Smooth muscle cell (in vitro differentiated cells): Measurements from ENCODE around the gene WFDC1. TPM values are rescaled to one million over a fixed set of nuclear protein-coding genes. Genes with fewer than 3 reads are reported as not detected.

Experiments used
- DNase-seq: peaks from one replicate; lab custom pipeline; 2025; ENCODE audit not compliant: unreplicated experiment; lab: John Stamatoyannopoulos, UW
- H2AFZ ChIP-seq: fragments of 200-600 bp; sonication (generic); 2 replicates; pipeline ENCODE4 v1.6.0; 2016; ENCODE audit warnings: antibody characterized with exemption, low read depth, mild to moderate bottlenecking
- H3F3A ChIP-seq: fragments of 200-600 bp; sonication (generic); 2 replicates; pipeline ENCODE4 v1.6.0; 2017; ENCODE audit warnings: antibody characterized with exemption, low read depth
- H3K27ac ChIP-seq: fragments of 200-600 bp; sonication (generic); 2 replicates; pipeline ENCODE4 v1.5.1; 2016; ENCODE audit warnings: low read depth, mild to moderate bottlenecking
- H3K27me3 ChIP-seq: fragments of 200-600 bp; sonication (generic); 2 replicates; pipeline ENCODE4 v1.6.1; 2016; ENCODE audit warnings: low read depth, mild to moderate bottlenecking
- H3K36me3 ChIP-seq: fragments of 200-600 bp; sonication (generic); 2 replicates; pipeline ENCODE4 v1.5.1; 2016; ENCODE audit warnings: low read depth
- H3K4me1 ChIP-seq: fragments of 200-600 bp; sonication (generic); 2 replicates; pipeline ENCODE4 v1.5.1; 2016; ENCODE audit warnings: low read depth
- H3K4me2 ChIP-seq: fragments of 200-600 bp; sonication (generic); 2 replicates; pipeline ENCODE4 v1.6.0; 2016; ENCODE audit warnings: mild to moderate bottlenecking
- H3K4me3 ChIP-seq: fragments of 200-600 bp; sonication (generic); 2 replicates; pipeline ENCODE4 v1.5.1; 2016; ENCODE audit warnings: mild to moderate bottlenecking
- H3K79me2 ChIP-seq: fragments of 200-600 bp; sonication (generic); 2 replicates; pipeline ENCODE4 v1.6.0; 2016; ENCODE audit warnings: low read depth, mild to moderate bottlenecking
- H3K9ac ChIP-seq: fragments of 200-600 bp; sonication (generic); 2 replicates; pipeline ENCODE4 v1.6.0; 2016; ENCODE audit warnings: low read depth
- H3K9me3 ChIP-seq: fragments of 200-600 bp; sonication (generic); replicated peaks from 2 replicates; pipeline ENCODE4 v1.5.1; 2016; ENCODE audit warnings: low read depth
- H4K20me1 ChIP-seq: fragments of 200-600 bp; sonication (generic); 2 replicates; pipeline ENCODE4 v1.6.0; 2016; ENCODE audit warnings: low read depth
- CTCF ChIP-seq: fragments of 200-600 bp; sonication (generic); IDR thresholded peaks from 2 replicates; pipeline ENCODE4 v1.5.1; 2017; ENCODE audit warnings: borderline replicate concordance, mild to moderate bottlenecking, antibody characterized with exemption; ENCODE audit not compliant: insufficient read depth, poor library complexity, severe bottlenecking
- WGBS: methylation state at CpG from one replicate; pipeline ENCODE4 v1.1.7; 2016; ENCODE audit warnings: low lambda C conversion rate; 5-methylcytosine and 5-hydroxymethylcytosine counted together
- polyA plus RNA-seq: library from polyadenylated mRNA; unstranded; fragments of >200 nt; fragmentation: Nextera tagmentation; extraction: Ambion mirVana; gene quantifications from 2 replicates; pipeline ENCODE4 v1.2.1, GENCODE V29; 2016
- total RNA-seq: library from RNA; depleted of rRNA; stranded (reverse); fragments of >200 nt; gene quantifications from 2 replicates; pipeline ENCODE4 v1.2.3, GENCODE V29; 2014

The WFDC1 gene
- total and polyA plus RNA-seq, 2 experiments from 2014 or later: 176 to 362 TPM

GRCh38 chr16:84350685-84351400 is 56.2 kb downstream of the WFDC1 start:
- H3K27me3 ChIP-seq: peaks cover 13% of the 10 kb centered on the region
- H3K9ac ChIP-seq: no peak overlapping the region
- H3K27ac ChIP-seq: no peak overlapping the region
- H3K9me3 ChIP-seq: no peaks in the 10 kb centered on the region
- no peaks in the 10 kb centered on the region for H4K20me1 ChIP-seq
- TF ChIP-seq CTCF: no peak
- H3K36me3 ChIP-seq: no peaks in the 10 kb centered on the region
- no peak overlapping the region for H3K4me2 ChIP-seq
- 83% methylated on average over 16 of the region's 16 CpGs for WGBS
- no peak overlapping the region for H3K4me3 ChIP-seq
- DNase-seq: no peak
- H3K4me1 ChIP-seq: no peaks in the 10 kb centered on the region
- no peaks in the 10 kb centered on the region for H3K79me2 ChIP-seq
- H2AFZ ChIP-seq: no peak overlapping the region
- no peaks in the 10 kb centered on the region for H3F3A ChIP-seq

- Histone ChIP-seq H3K4me3 (no peak overlapping the region), H3K4me1 (no peaks in the 10 kb centered on the region), H4K20me1 (no peaks in the 10 kb centered on the region), H3K9ac (no peak overlapping the region), H3F3A (no peaks in the 10 kb centered on the region), H3K36me3 (no peaks in the 10 kb centered on the region), H3K79me2 (no peaks in the 10 kb centered on the region), H3K27ac (no peak overlapping the region), H3K9me3 (no peaks in the 10 kb centered on the region), H2AFZ (no peak overlapping the region), H3K27me3 (peaks cover 5% of the 10 kb centered on the region), H3K4me2 (no peak overlapping the region)
- 96% methylated on average over 8 of the region's 8 CpGs for WGBS
- no peak for DNase-seq
- no peak for TF ChIP-seq CTCF
These were observed 57.0 kb downstream of the WFDC1 start for GRCh38 chr16:84351630-84352029.

GRCh38 chr16:84354306-84354705 is 59.6 kb downstream of the WFDC1 start:
- no peaks in the 10 kb centered on the region for H4K20me1 ChIP-seq
- no peaks in the 10 kb centered on the region for H3K79me2 ChIP-seq
- H3K9me3 ChIP-seq: no peaks in the 10 kb centered on the region
- 84% methylated on average over 6 of the region's 6 CpGs for WGBS
- no peaks in the 10 kb centered on the region for H3K4me1 ChIP-seq
- H3K27ac ChIP-seq: no peak overlapping the region
- H3K4me2 ChIP-seq: no peak overlapping the region
- H3K27me3 ChIP-seq: no peaks in the 10 kb centered on the region
- no peak overlapping the region for H3K9ac ChIP-seq
- H3K4me3 ChIP-seq: no peak overlapping the region
- TF ChIP-seq CTCF: no peak
- no peak overlapping the region for H2AFZ ChIP-seq
- no peak for DNase-seq
- no peaks in the 10 kb centered on the region for H3F3A ChIP-seq
- no peaks in the 10 kb centered on the region for H3K36me3 ChIP-seq

GRCh38 chr16:84355149-84355548 is 60.5 kb downstream of the WFDC1 start:
- H3K4me2 ChIP-seq: no peak overlapping the region
- DNase-seq: no peak
- H3F3A ChIP-seq: no peaks in the 10 kb centered on the region
- no peaks in the 10 kb centered on the region for H3K27me3 ChIP-seq
- no peaks in the 10 kb centered on the region for H3K9me3 ChIP-seq
- no peaks in the 10 kb centered on the region for H3K4me1 ChIP-seq
- no peak for TF ChIP-seq CTCF
- H3K27ac ChIP-seq: no peak overlapping the region
- no peaks in the 10 kb centered on the region for H3K79me2 ChIP-seq
- no peak overlapping the region for H2AFZ ChIP-seq
- H3K4me3 ChIP-seq: no peak overlapping the region
- H3K36me3 ChIP-seq: no peaks in the 10 kb centered on the region
- H3K9ac ChIP-seq: no peak overlapping the region
- 80% methylated on average over 1 of the region's 2 CpGs for WGBS
- no peaks in the 10 kb centered on the region for H4K20me1 ChIP-seq
